ENCODE results near the gene RNF157. TPM values are rescaled to one million over a fixed set of nuclear protein-coding genes. Genes with fewer than 3 reads are reported as not detected.

RNF157 gene
- total RNA-seq, 1 donor from 2014 or later: 0.99 TPM

DNA sequence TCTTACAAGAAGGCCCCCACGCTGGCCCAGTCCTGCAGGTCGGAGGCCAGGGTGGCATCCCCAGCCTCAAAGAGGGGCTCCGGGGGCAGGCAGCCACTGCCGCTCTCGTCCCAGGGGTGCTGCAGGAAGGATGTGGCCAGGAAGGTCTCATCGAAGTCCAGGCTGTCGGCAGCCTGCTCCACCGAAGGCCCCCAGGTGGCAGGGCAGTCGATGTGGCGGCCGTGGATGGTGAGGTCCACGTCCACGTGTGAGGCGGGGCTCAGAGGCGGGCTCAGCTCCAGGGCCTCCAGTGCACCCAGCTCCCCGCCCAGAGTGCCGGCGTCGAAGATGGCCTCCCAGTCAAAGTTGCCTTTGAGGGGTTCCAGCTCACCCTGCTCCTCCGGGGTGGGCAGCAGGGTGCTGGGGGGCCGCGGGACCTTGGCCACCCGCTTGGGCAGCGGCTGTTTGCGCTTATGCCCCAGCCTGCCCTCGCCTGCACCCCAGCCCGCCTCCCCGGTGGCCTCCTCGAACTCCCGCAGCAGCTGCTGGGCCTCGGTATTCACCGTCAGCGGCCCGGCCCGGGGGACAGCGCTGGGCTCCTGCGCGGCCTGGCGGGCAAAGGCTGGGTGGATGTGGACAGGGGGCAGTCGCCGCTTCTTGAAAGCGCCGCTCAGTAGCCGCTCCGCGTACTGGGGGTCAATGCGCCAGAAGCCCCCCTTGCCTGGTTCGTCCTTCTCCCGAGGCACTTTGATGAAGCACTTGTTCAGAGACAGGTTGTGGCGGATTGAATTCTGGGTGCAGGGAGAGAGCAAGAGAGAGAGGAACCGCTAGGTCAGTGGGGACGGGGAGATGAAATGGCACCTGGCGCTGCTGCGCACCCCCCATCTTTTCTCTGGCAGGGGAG lies 102.7 kb downstream of the RNF157 start:
- H3K4me3 Mint-ChIP-seq (ENCODE audit: unreplicated experiment): no peak overlapping the region
- H3K4me1 Mint-ChIP-seq (ENCODE audit: unreplicated experiment): peaks cover 13% of the 10 kb centered on the region
- no peak overlapping the region for H3K27ac Mint-ChIP-seq (ENCODE audit: unreplicated experiment)
- TF ChIP-seq, protein P1, sequence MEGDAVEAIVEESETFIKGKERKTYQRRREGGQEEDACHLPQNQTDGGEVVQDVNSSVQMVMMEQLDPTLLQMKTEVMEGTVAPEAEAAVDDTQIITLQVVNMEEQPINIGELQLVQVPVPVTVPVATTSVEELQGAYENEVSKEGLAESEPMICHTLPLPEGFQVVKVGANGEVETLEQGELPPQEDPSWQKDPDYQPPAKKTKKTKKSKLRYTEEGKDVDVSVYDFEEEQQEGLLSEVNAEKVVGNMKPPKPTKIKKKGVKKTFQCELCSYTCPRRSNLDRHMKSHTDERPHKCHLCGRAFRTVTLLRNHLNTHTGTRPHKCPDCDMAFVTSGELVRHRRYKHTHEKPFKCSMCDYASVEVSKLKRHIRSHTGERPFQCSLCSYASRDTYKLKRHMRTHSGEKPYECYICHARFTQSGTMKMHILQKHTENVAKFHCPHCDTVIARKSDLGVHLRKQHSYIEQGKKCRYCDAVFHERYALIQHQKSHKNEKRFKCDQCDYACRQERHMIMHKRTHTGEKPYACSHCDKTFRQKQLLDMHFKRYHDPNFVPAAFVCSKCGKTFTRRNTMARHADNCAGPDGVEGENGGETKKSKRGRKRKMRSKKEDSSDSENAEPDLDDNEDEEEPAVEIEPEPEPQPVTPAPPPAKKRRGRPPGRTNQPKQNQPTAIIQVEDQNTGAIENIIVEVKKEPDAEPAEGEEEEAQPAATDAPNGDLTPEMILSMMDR (IDR thresholded peaks at IDR 0.05): no peak
- DNase-seq (ENCODE audit: extremely low spot score, unreplicated experiment): no peak
- no peaks in the 10 kb centered on the region for H3K9me3 Mint-ChIP-seq (ENCODE audit: unreplicated experiment)
- H3K27me3 Mint-ChIP-seq (ENCODE audit: unreplicated experiment): peaks cover 17% of the 10 kb centered on the region
- no peaks in the 10 kb centered on the region for H3K36me3 Mint-ChIP-seq (ENCODE audit: unreplicated experiment)

DNA sequence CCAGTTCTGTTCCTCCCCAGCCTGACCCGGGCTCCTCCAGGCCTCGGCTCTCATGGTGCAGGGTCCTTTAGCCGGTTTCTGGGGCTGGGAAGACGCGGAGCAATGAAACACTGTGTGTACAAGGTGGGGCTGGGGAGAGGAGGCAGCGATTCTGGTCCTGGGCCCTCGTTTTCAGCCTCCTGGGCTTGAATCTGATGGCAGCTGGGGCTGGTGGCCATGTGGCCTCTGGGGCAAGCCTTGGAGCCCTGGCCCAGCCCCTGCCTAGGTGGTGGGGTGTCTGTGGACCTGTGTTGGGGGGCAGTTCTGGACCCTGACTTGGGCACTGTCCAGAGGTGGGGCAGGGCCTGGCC lies 103.3 kb downstream of the RNF157 start:
- no peak for DNase-seq (ENCODE audit: extremely low spot score, unreplicated experiment)
- H3K27me3 Mint-ChIP-seq (ENCODE audit: unreplicated experiment): peaks cover 17% of the 10 kb centered on the region

GRCh38 chr17:76136276-76137000 lies 103.9 kb downstream of the RNF157 start:
- H3K4me3 Mint-ChIP-seq (ENCODE audit: unreplicated experiment): no peak overlapping the region
- TF ChIP-seq, protein P1 (IDR thresholded peaks at IDR 0.05): no peak
- no peaks in the 10 kb centered on the region for H3K36me3 Mint-ChIP-seq (ENCODE audit: unreplicated experiment)
- DNase-seq (ENCODE audit: extremely low spot score, unreplicated experiment): no peak
- no peak overlapping the region for H3K27ac Mint-ChIP-seq (ENCODE audit: unreplicated experiment)
- peaks cover 7% of the 10 kb centered on the region for H3K4me1 Mint-ChIP-seq (ENCODE audit: unreplicated experiment)
- H3K27me3 Mint-ChIP-seq (ENCODE audit: unreplicated experiment): peaks cover 21% of the 10 kb centered on the region
- no peaks in the 10 kb centered on the region for H3K9me3 Mint-ChIP-seq (ENCODE audit: unreplicated experiment)

More for the DNA sequence above, 103.3 kb downstream of the RNF157 start:
- H3K9me3 Mint-ChIP-seq (ENCODE audit: unreplicated experiment): no peaks in the 10 kb centered on the region
- no peaks in the 10 kb centered on the region for H3K36me3 Mint-ChIP-seq (ENCODE audit: unreplicated experiment)
- H3K4me3 Mint-ChIP-seq (ENCODE audit: unreplicated experiment): no peak overlapping the region
- no peak overlapping the region for H3K27ac Mint-ChIP-seq (ENCODE audit: unreplicated experiment)
- TF ChIP-seq, protein P1 (IDR thresholded peaks at IDR 0.05): no peak
- H3K4me1 Mint-ChIP-seq (ENCODE audit: unreplicated experiment): peaks cover 9% of the 10 kb centered on the region

DNA sequence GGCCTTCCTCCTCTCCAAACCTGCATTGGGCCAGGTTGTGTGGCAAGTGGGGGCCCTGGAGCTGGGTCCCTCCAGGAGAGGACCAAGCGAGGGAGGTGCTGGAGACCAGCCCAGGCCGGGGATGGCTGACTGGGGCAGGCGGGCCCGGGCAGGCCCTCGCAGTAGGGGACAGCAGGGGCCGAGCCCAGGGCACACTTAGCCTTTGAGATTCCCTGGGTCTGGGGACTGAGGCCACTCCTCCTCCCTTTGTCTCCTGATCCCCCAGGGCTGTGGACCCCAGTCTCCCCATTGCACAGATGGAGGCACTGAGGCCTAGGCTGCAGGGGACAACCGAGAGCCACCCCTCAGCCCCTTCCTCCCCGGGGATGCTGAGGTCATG lies 104.5 kb downstream of the RNF157 start:
- Mint-ChIP-seq H3K36me3 (ENCODE audit: unreplicated experiment) (no peaks in the 10 kb centered on the region), H3K27ac (ENCODE audit: unreplicated experiment) (no peak overlapping the region), H3K4me1 (ENCODE audit: unreplicated experiment) (peaks cover 7% of the 10 kb centered on the region), H3K4me3 (ENCODE audit: unreplicated experiment) (no peak overlapping the region), H3K27me3 (ENCODE audit: unreplicated experiment) (peaks cover 25% of the 10 kb centered on the region), H3K9me3 (ENCODE audit: unreplicated experiment) (no peaks in the 10 kb centered on the region)
- TF ChIP-seq, protein P1 (IDR thresholded peaks at IDR 0.05): no peak
- DNase-seq (ENCODE audit: extremely low spot score, unreplicated experiment): no peak

Data from osteocyte (in vitro differentiated cells).